Fibroblast of pulmonary artery (primary cell): ENCODE results near the gene WDR3.

Source experiments
- DNase-seq: peaks from one replicate; pipeline ENCODE4 v3.0.0-alpha.2; 2010; ENCODE audit warnings: low read depth
- H3K4me3 ChIP-seq: replicated peaks from 2 replicates; pipeline ENCODE4 v1.5.1; 2011; ENCODE audit warnings: low read depth, mild to moderate bottlenecking, control low read depth, low read length, moderate library complexity
- TF ChIP-seq, protein P1 (sequence below): IDR thresholded peaks from 2 replicates; pipeline ENCODE4 v1.5.1; 2011; ENCODE audit warnings: mild to moderate bottlenecking, control low read depth, low read length, inconsistent platforms; ENCODE audit errors: missing control alignments

The WDR3 gene

DNA sequence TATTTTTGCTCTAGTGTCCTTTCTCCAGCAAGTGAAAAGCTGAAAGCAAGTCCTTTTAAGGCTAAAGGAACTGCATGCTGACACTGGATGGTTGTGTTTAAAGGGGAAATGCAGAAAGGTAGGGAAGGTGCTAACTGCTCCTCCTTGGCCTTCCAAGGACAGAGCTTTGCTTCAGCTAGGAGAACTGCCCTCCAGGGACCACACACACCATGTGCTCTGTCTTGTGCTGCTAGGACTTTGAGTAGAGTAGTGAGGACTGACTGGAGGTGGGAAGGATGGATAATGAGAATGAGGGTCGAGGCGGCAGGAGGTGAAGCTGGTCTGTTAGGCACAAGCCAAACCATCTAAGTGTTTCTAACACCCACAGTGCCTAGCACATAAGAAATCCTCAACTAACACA lies 77.9 kb downstream of the WDR3 start:
- no peak overlapping the region for H3K4me3 ChIP-seq
- DNase-seq = no peak
- TF ChIP-seq, protein P1, sequence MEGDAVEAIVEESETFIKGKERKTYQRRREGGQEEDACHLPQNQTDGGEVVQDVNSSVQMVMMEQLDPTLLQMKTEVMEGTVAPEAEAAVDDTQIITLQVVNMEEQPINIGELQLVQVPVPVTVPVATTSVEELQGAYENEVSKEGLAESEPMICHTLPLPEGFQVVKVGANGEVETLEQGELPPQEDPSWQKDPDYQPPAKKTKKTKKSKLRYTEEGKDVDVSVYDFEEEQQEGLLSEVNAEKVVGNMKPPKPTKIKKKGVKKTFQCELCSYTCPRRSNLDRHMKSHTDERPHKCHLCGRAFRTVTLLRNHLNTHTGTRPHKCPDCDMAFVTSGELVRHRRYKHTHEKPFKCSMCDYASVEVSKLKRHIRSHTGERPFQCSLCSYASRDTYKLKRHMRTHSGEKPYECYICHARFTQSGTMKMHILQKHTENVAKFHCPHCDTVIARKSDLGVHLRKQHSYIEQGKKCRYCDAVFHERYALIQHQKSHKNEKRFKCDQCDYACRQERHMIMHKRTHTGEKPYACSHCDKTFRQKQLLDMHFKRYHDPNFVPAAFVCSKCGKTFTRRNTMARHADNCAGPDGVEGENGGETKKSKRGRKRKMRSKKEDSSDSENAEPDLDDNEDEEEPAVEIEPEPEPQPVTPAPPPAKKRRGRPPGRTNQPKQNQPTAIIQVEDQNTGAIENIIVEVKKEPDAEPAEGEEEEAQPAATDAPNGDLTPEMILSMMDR = no peak

- no peak for DNase-seq
- TF ChIP-seq, protein P1 = no peak
- H3K4me3 ChIP-seq = no peak overlapping the region
Measured at GRCh38 chr1:118008011-118008410, 78.5 kb downstream of the WDR3 start.

GRCh38 chr1:118012515-118013124 lies 83.1 kb downstream of the WDR3 start:
- no peak for DNase-seq
- no peak overlapping the region for H3K4me3 ChIP-seq
- TF ChIP-seq, protein P1 = no peak

GRCh38 chr1:118013336-118013735 lies 83.8 kb downstream of the WDR3 start:
- TF ChIP-seq, protein P1 = no peak
- no peak for DNase-seq
- H3K4me3 ChIP-seq = no peak overlapping the region

DNA sequence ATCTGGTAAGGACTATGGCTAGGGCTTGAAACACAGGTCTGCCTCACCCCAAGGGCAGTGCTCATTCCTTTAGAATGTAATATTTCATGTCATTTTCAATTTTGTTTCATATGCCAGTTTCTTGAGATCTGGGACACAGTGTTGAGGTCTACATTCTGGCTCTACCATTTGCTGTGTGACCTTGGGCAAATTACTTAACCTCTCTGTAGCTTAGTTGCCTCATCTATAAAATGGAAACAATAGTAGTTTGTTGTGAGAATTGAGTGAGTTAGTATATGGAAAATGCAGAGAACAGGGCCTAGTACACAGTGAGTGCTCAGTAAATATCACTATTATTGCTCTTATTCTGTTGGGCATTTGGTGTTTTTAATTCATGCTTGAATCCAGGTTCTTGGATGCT lies 84.4 kb downstream of the WDR3 start:
- H3K4me3 ChIP-seq = no peak overlapping the region
- DNase-seq = no peak
- TF ChIP-seq, protein P1 = no peak
